ENCODE results near the gene FLNB. TPM values are rescaled to one million over a fixed set of nuclear protein-coding genes. Genes with fewer than 3 reads are reported as not detected.

The FLNB gene
- total and polyA plus RNA-seq, 2 of the 13 experiments (the other 11 are each of a cell fraction or from before 2014, with no cell fraction given) = 106 to 130 TPM

DNA sequence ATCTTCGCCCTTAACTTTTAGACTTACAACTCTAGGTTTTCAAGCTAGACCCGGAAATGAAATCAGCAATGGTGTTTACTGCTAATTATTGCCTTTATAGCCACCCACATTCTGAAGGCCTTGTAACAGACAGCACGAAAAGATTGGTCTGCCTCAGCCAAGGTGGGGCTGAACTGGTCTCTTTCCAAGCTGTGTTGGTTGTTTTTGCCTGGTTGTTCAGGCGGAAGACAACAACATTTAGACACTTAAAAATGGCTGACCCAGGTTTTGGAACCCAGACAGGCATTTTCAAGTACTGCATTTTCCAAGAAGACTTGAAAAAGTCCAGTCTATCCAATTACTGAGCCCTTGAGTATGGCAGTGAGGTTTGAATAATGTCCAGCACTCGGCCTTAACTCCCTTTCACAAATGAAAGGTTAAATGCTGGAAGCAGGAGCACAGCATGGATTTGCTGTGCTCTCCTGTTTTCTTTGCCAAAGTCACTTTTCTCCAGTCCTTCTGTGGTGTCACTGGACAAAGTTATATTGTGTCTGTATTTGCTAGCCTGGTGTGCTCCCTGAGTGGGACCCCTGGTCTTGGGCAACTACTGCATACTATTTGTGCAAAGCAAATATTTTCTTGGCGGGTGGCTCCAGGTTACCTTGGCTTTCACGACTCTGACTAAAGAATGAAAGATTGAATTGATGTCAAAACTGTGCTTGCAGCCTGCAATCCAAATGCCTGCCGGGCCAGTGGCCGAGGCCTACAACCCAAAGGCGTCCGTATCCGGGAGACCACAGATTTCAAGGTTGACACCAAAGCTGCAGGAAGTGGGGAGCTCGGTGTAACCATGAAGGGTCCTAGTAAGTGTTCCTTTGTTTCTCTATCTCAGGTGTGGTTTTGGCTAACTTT lies 93.5 kb downstream of the FLNB start (continued):
- TF ChIP-seq ZGPAT (CRISPR knock-in tag; IDR thresholded peaks at IDR 0.05) = peak; percentile 96
- peak; percentile 93 for TF ChIP-seq CEBPG (CRISPR knock-in tag; IDR thresholded peaks at IDR 0.05)
- no peak; the same call in 1 of the 2 replicates for TF ChIP-seq ZFP1 (CRISPR knock-in tag; IDR thresholded peaks at IDR 0.05)
- TF ChIP-seq SALL2 (CRISPR knock-in tag; IDR thresholded peaks at IDR 0.05) = peak; percentile 76; the same call in 1 of the 2 replicates
- TF ChIP-seq RXRB (CRISPR knock-in tag; IDR thresholded peaks at IDR 0.05; ENCODE audit: borderline replicate concordance) = peak; percentile 94
- peak; percentile 78 for TF ChIP-seq ETV5 (CRISPR knock-in tag; IDR thresholded peaks at IDR 0.05; ENCODE audit: borderline replicate concordance)
- TF ChIP-seq, protein P1, sequence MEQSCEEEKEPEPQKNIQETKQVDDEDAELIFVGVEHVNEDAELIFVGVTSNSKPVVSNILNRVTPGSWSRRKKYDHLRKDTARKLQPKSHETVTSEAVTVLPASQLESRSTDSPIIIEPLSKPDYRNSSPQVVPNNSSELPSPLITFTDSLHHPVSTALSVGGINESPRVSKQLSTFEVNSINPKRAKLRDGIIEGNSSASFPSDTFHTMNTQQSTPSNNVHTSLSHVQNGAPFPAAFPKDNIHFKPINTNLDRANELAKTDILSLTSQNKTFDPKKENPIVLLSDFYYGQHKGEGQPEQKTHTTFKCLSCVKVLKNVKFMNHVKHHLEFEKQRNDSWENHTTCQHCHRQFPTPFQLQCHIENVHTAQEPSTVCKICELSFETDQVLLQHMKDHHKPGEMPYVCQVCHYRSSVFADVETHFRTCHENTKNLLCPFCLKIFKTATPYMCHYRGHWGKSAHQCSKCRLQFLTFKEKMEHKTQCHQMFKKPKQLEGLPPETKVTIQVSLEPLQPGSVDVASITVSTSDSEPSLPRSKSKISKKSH (CRISPR knock-in tag; IDR thresholded peaks at IDR 0.05; ENCODE audit: borderline replicate concordance) = no peak
- TF ChIP-seq SOX6 (IDR thresholded peaks at IDR 0.05) = no peak
- TF ChIP-seq SOX6 (CRISPR knock-in tag; IDR thresholded peaks at IDR 0.05) = peak; percentile 98
- peak; percentile 60; the same call in 1 of the 2 replicates for TF ChIP-seq MIER2 (CRISPR knock-in tag; IDR thresholded peaks at IDR 0.05)
- peak; percentile 86 for TF ChIP-seq ZBTB25 (CRISPR knock-in tag; IDR thresholded peaks at IDR 0.05)
- TF ChIP-seq, protein P2, sequence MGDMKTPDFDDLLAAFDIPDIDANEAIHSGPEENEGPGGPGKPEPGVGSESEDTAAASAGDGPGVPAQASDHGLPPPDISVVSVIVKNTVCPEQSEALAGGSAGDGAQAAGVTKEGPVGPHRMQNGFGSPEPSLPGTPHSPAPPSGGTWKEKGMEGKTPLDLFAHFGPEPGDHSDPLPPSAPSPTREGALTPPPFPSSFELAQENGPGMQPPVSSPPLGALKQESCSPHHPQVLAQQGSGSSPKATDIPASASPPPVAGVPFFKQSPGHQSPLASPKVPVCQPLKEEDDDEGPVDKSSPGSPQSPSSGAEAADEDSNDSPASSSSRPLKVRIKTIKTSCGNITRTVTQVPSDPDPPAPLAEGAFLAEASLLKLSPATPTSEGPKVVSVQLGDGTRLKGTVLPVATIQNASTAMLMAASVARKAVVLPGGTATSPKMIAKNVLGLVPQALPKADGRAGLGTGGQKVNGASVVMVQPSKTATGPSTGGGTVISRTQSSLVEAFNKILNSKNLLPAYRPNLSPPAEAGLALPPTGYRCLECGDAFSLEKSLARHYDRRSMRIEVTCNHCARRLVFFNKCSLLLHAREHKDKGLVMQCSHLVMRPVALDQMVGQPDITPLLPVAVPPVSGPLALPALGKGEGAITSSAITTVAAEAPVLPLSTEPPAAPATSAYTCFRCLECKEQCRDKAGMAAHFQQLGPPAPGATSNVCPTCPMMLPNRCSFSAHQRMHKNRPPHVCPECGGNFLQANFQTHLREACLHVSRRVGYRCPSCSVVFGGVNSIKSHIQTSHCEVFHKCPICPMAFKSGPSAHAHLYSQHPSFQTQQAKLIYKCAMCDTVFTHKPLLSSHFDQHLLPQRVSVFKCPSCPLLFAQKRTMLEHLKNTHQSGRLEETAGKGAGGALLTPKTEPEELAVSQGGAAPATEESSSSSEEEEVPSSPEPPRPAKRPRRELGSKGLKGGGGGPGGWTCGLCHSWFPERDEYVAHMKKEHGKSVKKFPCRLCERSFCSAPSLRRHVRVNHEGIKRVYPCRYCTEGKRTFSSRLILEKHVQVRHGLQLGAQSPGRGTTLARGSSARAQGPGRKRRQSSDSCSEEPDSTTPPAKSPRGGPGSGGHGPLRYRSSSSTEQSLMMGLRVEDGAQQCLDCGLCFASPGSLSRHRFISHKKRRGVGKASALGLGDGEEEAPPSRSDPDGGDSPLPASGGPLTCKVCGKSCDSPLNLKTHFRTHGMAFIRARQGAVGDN (CRISPR knock-in tag; IDR thresholded peaks at IDR 0.05) = peak; percentile 68; the same call in 1 of the 2 replicates
- TF ChIP-seq FOSL2 (CRISPR knock-in tag; IDR thresholded peaks at IDR 0.05) = peak; percentile 79
- 0 out of 2 replicates have a peak, but pooled peaks have one; percentile 53 for TF ChIP-seq SNAI1 (CRISPR knock-in tag; IDR thresholded peaks at IDR 0.05; ENCODE audit: borderline replicate concordance)
- peak; percentile 64 for TF ChIP-seq RFX3 (CRISPR knock-in tag; IDR thresholded peaks at IDR 0.05)
- TF ChIP-seq ZBTB7A (CRISPR knock-in tag; IDR thresholded peaks at IDR 0.05) = no peak; the same call in 1 of the 2 replicates
- TF ChIP-seq, protein P3, sequence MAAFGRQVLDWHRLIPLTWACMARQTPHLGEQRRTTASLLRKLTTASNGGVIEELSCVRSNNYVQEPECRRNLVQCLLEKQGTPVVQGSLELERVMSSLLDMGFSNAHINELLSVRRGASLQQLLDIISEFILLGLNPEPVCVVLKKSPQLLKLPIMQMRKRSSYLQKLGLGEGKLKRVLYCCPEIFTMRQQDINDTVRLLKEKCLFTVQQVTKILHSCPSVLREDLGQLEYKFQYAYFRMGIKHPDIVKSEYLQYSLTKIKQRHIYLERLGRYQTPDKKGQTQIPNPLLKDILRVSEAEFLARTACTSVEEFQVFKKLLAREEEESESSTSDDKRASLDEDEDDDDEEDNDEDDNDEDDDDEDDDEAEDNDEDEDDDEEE (CRISPR knock-in tag; IDR thresholded peaks at IDR 0.05) = no peak
- no peak for TF ChIP-seq ZNF670 (CRISPR knock-in tag; IDR thresholded peaks at IDR 0.05; ENCODE audit: borderline replicate concordance)
- no peak; the same call in 1 of the 2 replicates for TF ChIP-seq FOXP1 (IDR thresholded peaks at IDR 0.05)
- TF ChIP-seq FOXP1 (CRISPR knock-in tag; IDR thresholded peaks at IDR 0.05) = peak; percentile 83
